HG03097 (cell line): ENCODE measurements around the gene XYLT1.

Source experiments
- ATAC-seq: cut with Tn5 transposase; IDR thresholded peaks from one replicate; pipeline ENCODE4 v1.9.1; 2021; ENCODE audit not compliant: unreplicated experiment, low FRiP score

Gene XYLT1

GRCh38 chr16:17244872-17245551, 225.7 kb downstream of the XYLT1 start:
- ATAC-seq, result no peak

- ATAC-seq, result no peak
Measured at GRCh38 chr16:17241264-17241835, 229.4 kb downstream of the XYLT1 start.

GRCh38 chr16:17238285-17239028, 232.3 kb downstream of the XYLT1 start:
- ATAC-seq, result no peak

GRCh38 chr16:17237350-17237944, 233.3 kb downstream of the XYLT1 start:
- ATAC-seq, result no peak

GRCh38 chr16:17235147-17235815, 235.5 kb downstream of the XYLT1 start:
- no peak for ATAC-seq

- ATAC-seq, result no peak
Measured at GRCh38 chr16:17233318-17234002, 237.3 kb downstream of the XYLT1 start.

GRCh38 chr16:17232487-17232886, 238.3 kb downstream of the XYLT1 start:
- no peak for ATAC-seq

GRCh38 chr16:17231972-17232371, 238.8 kb downstream of the XYLT1 start:
- no peak for ATAC-seq

GRCh38 chr16:17230932-17231581, 239.7 kb downstream of the XYLT1 start:
- no peak for ATAC-seq

GRCh38 chr16:17229766-17230165, 241.0 kb downstream of the XYLT1 start:
- no peak for ATAC-seq

- ATAC-seq, result no peak
Measured at GRCh38 chr16:17229131-17229530, 241.6 kb downstream of the XYLT1 start.

GRCh38 chr16:17228708-17229055, 242.1 kb downstream of the XYLT1 start:
- no peak for ATAC-seq

GRCh38 chr16:17228048-17228707, 242.6 kb downstream of the XYLT1 start:
- ATAC-seq, result no peak

- no peak for ATAC-seq
Measured at GRCh38 chr16:17227278-17227677, 243.5 kb downstream of the XYLT1 start.

- ATAC-seq, result no peak
Measured at GRCh38 chr16:17225541-17225940, 245.2 kb downstream of the XYLT1 start.

- no peak for ATAC-seq
Measured at GRCh38 chr16:17224879-17225281, 245.9 kb downstream of the XYLT1 start.

GRCh38 chr16:17224350-17224749, 246.4 kb downstream of the XYLT1 start:
- no peak for ATAC-seq

- ATAC-seq, result no peak
Measured at GRCh38 chr16:17223576-17223975, 247.2 kb downstream of the XYLT1 start.

- no peak for ATAC-seq
Measured at GRCh38 chr16:17222871-17223401, 247.8 kb downstream of the XYLT1 start.
